Transverse colon (tissue), 4 donors: ENCODE results near the gene LMX1B. TPM values are rescaled to one million over a fixed set of nuclear protein-coding genes. Genes with fewer than 3 reads are reported as not detected.

Experiments
- DNase-seq: peaks from one replicate; pipeline ENCODE4 v3.0.0-alpha.2; 2019
- H3K27ac ChIP-seq, 4 donors: fragments of 200-600 bp; sonication (generic); 2 replicates each; pipeline ENCODE4 v1.5.1; 2016 to 2018; ENCODE audit warnings: inconsistent platforms in 4 of 4
- H3K27me3 ChIP-seq: fragments of 200-600 bp; sonication (generic); 2 replicates; pipeline ENCODE4 v1.5.1; 2017; ENCODE audit warnings: inconsistent platforms
- H3K36me3 ChIP-seq, 4 donors: fragments of 200-600 bp; sonication (generic); 2 replicates each; pipeline ENCODE4 v1.5.1; 2017 to 2019; ENCODE audit warnings: inconsistent platforms in 4 of 4
- H3K4me1 ChIP-seq, 4 donors: fragments of 200-600 bp; sonication (generic); 2 replicates each; pipeline ENCODE4 v1.5.1; 2017 to 2020; ENCODE audit warnings: inconsistent platforms in 4 of 4
- H3K4me3 ChIP-seq, 4 donors: fragments of 200-600 bp; sonication (generic); 1 replicate in 1 of 4; 2 replicates in 3 of 4; pipeline versions ENCODE4 v1.5.1 to v1.6.1; 2017 to 2019; ENCODE audit warnings: inconsistent platforms in 4 of 4
- H3K9me3 ChIP-seq, 2 donors: fragments of 200-600 bp; sonication (generic); 2 replicates each; pipeline ENCODE4 v1.5.1; 2017 to 2019; ENCODE audit warnings: inconsistent platforms in 2 of 2
- EP300 ChIP-seq: sonication (generic); formaldehyde crosslinking; IDR thresholded peaks from one replicate; pipeline ENCODE4 v1.6.1; 2017; ENCODE audit warnings: antibody characterized with exemption, low read depth
- POLR2A ChIP-seq: fragments of 450-650 bp; IDR thresholded peaks from one replicate; pipeline ENCODE4 v1.6.1; 2016; ENCODE audit warnings: antibody characterized with exemption, mild to moderate bottlenecking, moderate library complexity
- POLR2AphosphoS5 ChIP-seq, 3 donors: sonication (generic); formaldehyde crosslinking; IDR thresholded peaks; one replicate each; pipeline ENCODE4 v1.6.1; 2016; ENCODE audit warnings: antibody characterized with exemption in 3 of 3
- WGBS, 2 donors: methylation state at CpG; one replicate each; pipeline ENCODE4 v1.1.5; 2018; ENCODE audit warnings: low coverage in 1 of 2; 5-methylcytosine and 5-hydroxymethylcytosine counted together
- in situ Hi-C, 4 donors: fragments of 200-750 bp; cut with MboI; loops; one replicate each; pipeline versions ENCODE4 v1.15.0 to v1.15.1; 2017; ENCODE audit warnings: low sequenced_read_pairs in 3 of 4, low pct_ligation_motif_present in 1 of 4, low pct_unique_long_range_greater_than_20kb in 1 of 4
- intact Hi-C: fragments of 100-400 bp; cut with DNase I; formaldehyde crosslinking; loops from one replicate; pipeline ENCODE4 v1.15.1; 2023; ENCODE audit warnings: low total_unique reads
- total RNA-seq, 4 donors: library from RNA; depleted of rRNA; stranded (reverse); fragments of >200 nt; gene quantifications; one replicate each; pipeline ENCODE4 v1.1.0, GENCODE V29; 2016
- TF ChIP-seq, protein P1 (sequence below), 5 experiments: fragments of 200-600 bp in 3 of 5; fragments of 450-650 bp in 2 of 5; sonication (generic) in 3 of 5; IDR thresholded peaks; 1 replicate in 2 of 5; 2 replicates in 3 of 5; pipeline ENCODE4 v1.5.1; 2016 to 2017; ENCODE audit warnings: antibody characterized with exemption in 5 of 5, inconsistent platforms in 3 of 5, mild to moderate bottlenecking in 2 of 5, moderate library complexity in 1 of 5

Gene LMX1B
- total RNA-seq, 4 donors from 2014 or later = 0.64 TPM; not detected in 3

- H3K36me3 ChIP-seq = no peaks in the 10 kb centered on the region
- H3K27ac ChIP-seq = no peak overlapping the region
- DNase-seq = no peak
- 67 to 69% methylated on average over 3 to 14 of the region's 14 CpGs for WGBS, 2 donors
- peaks cover 0 to 11% (median 4%) of the 10 kb centered on the region in 4 donors for H3K4me1 ChIP-seq
- no peak overlapping the region for H3K4me3 ChIP-seq
- no peak for TF ChIP-seq POLR2A
- no peak for TF ChIP-seq POLR2AphosphoS5 (IDR thresholded peaks at IDR 0.05)
- no peak for TF ChIP-seq EP300
- TF ChIP-seq, protein P1, sequence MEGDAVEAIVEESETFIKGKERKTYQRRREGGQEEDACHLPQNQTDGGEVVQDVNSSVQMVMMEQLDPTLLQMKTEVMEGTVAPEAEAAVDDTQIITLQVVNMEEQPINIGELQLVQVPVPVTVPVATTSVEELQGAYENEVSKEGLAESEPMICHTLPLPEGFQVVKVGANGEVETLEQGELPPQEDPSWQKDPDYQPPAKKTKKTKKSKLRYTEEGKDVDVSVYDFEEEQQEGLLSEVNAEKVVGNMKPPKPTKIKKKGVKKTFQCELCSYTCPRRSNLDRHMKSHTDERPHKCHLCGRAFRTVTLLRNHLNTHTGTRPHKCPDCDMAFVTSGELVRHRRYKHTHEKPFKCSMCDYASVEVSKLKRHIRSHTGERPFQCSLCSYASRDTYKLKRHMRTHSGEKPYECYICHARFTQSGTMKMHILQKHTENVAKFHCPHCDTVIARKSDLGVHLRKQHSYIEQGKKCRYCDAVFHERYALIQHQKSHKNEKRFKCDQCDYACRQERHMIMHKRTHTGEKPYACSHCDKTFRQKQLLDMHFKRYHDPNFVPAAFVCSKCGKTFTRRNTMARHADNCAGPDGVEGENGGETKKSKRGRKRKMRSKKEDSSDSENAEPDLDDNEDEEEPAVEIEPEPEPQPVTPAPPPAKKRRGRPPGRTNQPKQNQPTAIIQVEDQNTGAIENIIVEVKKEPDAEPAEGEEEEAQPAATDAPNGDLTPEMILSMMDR (IDR thresholded peaks at IDR 0.05) = no peak
- H3K27me3 ChIP-seq = peaks cover 90% of the 10 kb centered on the region
- in situ Hi-C loops (loop anchor here in 2 of 4 donors (10.0 kb wide), 2 partner anchors 72 to 82 kb away; no protein-coding TSS in a partner anchor), intact Hi-C loops (no loop called here)
- H3K9me3 ChIP-seq = no peaks in the 10 kb centered on the region
These were observed 89.5 kb downstream of the LMX1B start for GRCh38 chr9:126703002-126703865.

DNA sequence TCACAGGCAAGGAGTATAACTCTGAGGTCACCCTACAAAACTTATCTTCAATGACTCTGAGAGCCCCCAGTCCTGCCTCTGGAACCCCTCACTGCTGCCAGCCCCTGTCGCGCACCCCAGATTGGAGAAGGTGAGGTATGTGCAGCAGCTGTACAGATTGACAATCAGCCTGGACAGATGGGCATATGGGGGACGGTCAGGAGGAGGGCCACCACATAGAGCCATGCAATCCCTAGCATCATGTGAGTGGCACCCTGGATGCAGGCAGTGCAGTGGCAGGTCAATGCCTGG is 90.1 kb downstream of the LMX1B start:
- in situ Hi-C loops (loop anchor here in 2 of 4 donors (10.0 kb wide), 2 partner anchors 71 to 81 kb away; no protein-coding TSS in a partner anchor), intact Hi-C loops (no loop called here)
- Histone ChIP-seq H3K4me1 (peaks cover 0 to 11% (median 4%) of the 10 kb centered on the region in 4 donors), H3K36me3 (no peaks in the 10 kb centered on the region), H3K27ac (no peak overlapping the region), H3K27me3 (peaks cover 94% of the 10 kb centered on the region), H3K9me3 (no peaks in the 10 kb centered on the region), H3K4me3 (no peak overlapping the region)
- WGBS, 2 donors = 96% methylated on average over 3 of the region's 3 CpGs; no CpG with 5 or more reads in 1 of the 2 donors
- no peak for DNase-seq
- TF ChIP-seq, protein P1 (IDR thresholded peaks at IDR 0.05) = no peak
- TF ChIP-seq POLR2AphosphoS5 (IDR thresholded peaks at IDR 0.05) (no peak), EP300 (no peak), POLR2A (no peak)

DNA sequence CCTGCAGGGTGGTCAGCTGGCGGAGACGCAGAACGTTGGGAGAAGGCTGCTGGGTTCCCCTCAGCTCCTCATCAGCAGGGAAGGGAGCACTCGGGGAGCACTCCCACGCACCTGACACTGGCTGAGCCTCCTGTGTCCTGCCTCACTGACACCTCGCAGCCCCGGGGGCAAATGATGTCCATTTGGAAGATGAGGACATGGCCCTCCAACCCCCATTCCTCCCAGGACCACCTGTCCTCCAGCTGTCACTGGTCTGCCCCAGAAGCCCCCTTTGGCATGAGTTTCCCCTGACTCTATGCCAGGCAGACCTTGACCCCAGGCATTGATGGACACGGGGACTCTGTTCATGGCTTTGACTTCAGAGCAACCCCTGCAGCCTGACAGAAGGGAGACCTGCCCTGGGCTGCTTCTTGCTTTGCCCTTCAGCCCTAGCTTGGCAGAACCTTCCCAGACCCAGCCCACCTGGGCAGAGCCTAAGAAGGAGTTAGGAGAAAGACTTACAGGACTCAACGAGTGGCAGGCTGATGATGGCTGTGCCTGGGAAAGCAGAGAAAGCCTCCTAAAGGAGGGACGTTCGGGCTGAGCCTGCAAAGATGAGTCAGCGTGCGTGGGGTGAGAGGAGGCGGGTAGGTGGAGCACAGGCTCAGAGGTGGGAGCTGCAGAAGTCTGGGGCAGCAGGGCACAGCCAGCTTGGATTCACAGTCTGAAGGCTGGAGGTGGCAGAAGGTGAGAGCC is 90.6 kb downstream of the LMX1B start:
- intact Hi-C loops (no loop called here), in situ Hi-C loops (loop anchor here in 2 of 4 donors (10.0 kb wide), 2 partner anchors 70 to 80 kb away; no protein-coding TSS in a partner anchor)
- Histone ChIP-seq H3K36me3 (no peaks in the 10 kb centered on the region), H3K4me1 (peaks cover 0 to 11% (median 4%) of the 10 kb centered on the region in 4 donors), H3K27ac (no peak overlapping the region), H3K4me3 (no peak overlapping the region), H3K27me3 (peaks cover 91% of the 10 kb centered on the region), H3K9me3 (no peaks in the 10 kb centered on the region)
- TF ChIP-seq POLR2AphosphoS5 (IDR thresholded peaks at IDR 0.05) = no peak
- no peak for TF ChIP-seq POLR2A
- TF ChIP-seq, protein P1 (IDR thresholded peaks at IDR 0.05) = no peak
- no peak for TF ChIP-seq EP300
- DNase-seq = no peak
- 0 to 46% methylated on average over 4 to 13 of the region's 14 CpGs for WGBS, 2 donors
